ENCODE measurements around the gene APC. TPM values are rescaled to one million over a fixed set of nuclear protein-coding genes. Genes with fewer than 3 reads are reported as not detected.

APC gene
- polyA plus RNA-seq, 1 experiment = 25.7 TPM

- ChIA-PET CTCF (interaction anchor here (2.4 kb wide), 1 partner anchor 36 kb away, joined by 11 read pairs; no protein-coding TSS in a partner anchor), POLR2A (no interaction called here)
- Histone ChIP-seq H3K4me3 (ENCODE audit: low read depth, low read length) (no peak overlapping the region), H3K27ac (ENCODE audit: low read depth, low read length) (no peak overlapping the region), H3K27me3 (ENCODE audit: control insufficient read depth, insufficient read depth, low read length) (no peaks in the 10 kb centered on the region), H3K9me3 (ENCODE audit: control insufficient read depth, insufficient read depth, low read length) (no peaks in the 10 kb centered on the region)
- no peak for TF ChIP-seq CTCF (IDR thresholded peaks at IDR 0.05; ENCODE audit: low read depth, low read length)
- no peak for DNase-seq (ENCODE audit: low read depth, low spot score)
Observed at GRCh38 chr5:112812549-112812948, 74.9 kb downstream of the APC start.

GRCh38 chr5:112820246-112820645, 82.6 kb downstream of the APC start:
- DNase-seq (ENCODE audit: low read depth, low spot score) = no peak
- no peak overlapping the region for H3K4me3 ChIP-seq (ENCODE audit: low read depth, low read length)
- POLR2A ChIA-PET = no interaction called here
- CTCF ChIA-PET = interaction anchor here (1.6 to 2.4 kb wide), 2 partner anchors 28 to 269 kb away, joined by 4 to 12 read pairs; no protein-coding TSS in a partner anchor
- no peak overlapping the region for H3K27ac ChIP-seq (ENCODE audit: low read depth, low read length)
- no peak for TF ChIP-seq CTCF (IDR thresholded peaks at IDR 0.05; ENCODE audit: low read depth, low read length)
- H3K27me3 ChIP-seq (ENCODE audit: control insufficient read depth, insufficient read depth, low read length) = no peaks in the 10 kb centered on the region
- H3K9me3 ChIP-seq (ENCODE audit: control insufficient read depth, insufficient read depth, low read length) = no peaks in the 10 kb centered on the region

- DNase-seq (ENCODE audit: low read depth, low spot score) = no peak
- Histone ChIP-seq H3K9me3 (ENCODE audit: control insufficient read depth, insufficient read depth, low read length) (no peaks in the 10 kb centered on the region), H3K4me3 (ENCODE audit: low read depth, low read length) (no peak overlapping the region), H3K27me3 (ENCODE audit: control insufficient read depth, insufficient read depth, low read length) (no peaks in the 10 kb centered on the region), H3K27ac (ENCODE audit: low read depth, low read length) (no peak overlapping the region)
- ChIA-PET POLR2A (no interaction called here), CTCF (interaction anchor here (1.4 kb wide), 1 partner anchor 26 kb away, joined by 11 read pairs; no protein-coding TSS in a partner anchor)
- TF ChIP-seq CTCF (IDR thresholded peaks at IDR 0.05; ENCODE audit: low read depth, low read length) = no peak
Observed at GRCh38 chr5:112822456-112822855, 84.8 kb downstream of the APC start.

GRCh38 chr5:112823181-112823580, 85.5 kb downstream of the APC start:
- Histone ChIP-seq H3K4me3 (ENCODE audit: low read depth, low read length) (no peak overlapping the region), H3K27ac (ENCODE audit: low read depth, low read length) (no peak overlapping the region), H3K27me3 (ENCODE audit: control insufficient read depth, insufficient read depth, low read length) (no peaks in the 10 kb centered on the region), H3K9me3 (ENCODE audit: control insufficient read depth, insufficient read depth, low read length) (no peaks in the 10 kb centered on the region)
- POLR2A ChIA-PET = no interaction called here
- CTCF ChIA-PET = no interaction called here
- no peak for TF ChIP-seq CTCF (IDR thresholded peaks at IDR 0.05; ENCODE audit: low read depth, low read length)
- no peak for DNase-seq (ENCODE audit: low read depth, low spot score)

- no peak for TF ChIP-seq CTCF (IDR thresholded peaks at IDR 0.05; ENCODE audit: low read depth, low read length)
- CTCF ChIA-PET = no interaction called here
- DNase-seq (ENCODE audit: low read depth, low spot score) = no peak
- POLR2A ChIA-PET = no interaction called here
- no peaks in the 10 kb centered on the region for H3K27me3 ChIP-seq (ENCODE audit: control insufficient read depth, insufficient read depth, low read length)
- no peaks in the 10 kb centered on the region for H3K9me3 ChIP-seq (ENCODE audit: control insufficient read depth, insufficient read depth, low read length)
- H3K27ac ChIP-seq (ENCODE audit: low read depth, low read length) = no peak overlapping the region
- no peak overlapping the region for H3K4me3 ChIP-seq (ENCODE audit: low read depth, low read length)
Observed at GRCh38 chr5:112823656-112824055, 86.0 kb downstream of the APC start.
